GM12892 (cell line): ENCODE results near the gene SIAH1.

ENCODE experiments used
- POLR2A ChIP-seq: IDR thresholded peaks from 2 replicates; pipeline ENCODE4 v1.6.1; 2011; ENCODE audit warnings: low read depth, low read length, control low read depth
- TAF1 ChIP-seq: IDR thresholded peaks from 2 replicates; pipeline ENCODE4 v1.6.1; 2011; ENCODE audit warnings: low read depth, mild to moderate bottlenecking, control low read depth, low read length, borderline replicate concordance

- TF ChIP-seq TAF1: no peak
- no peak for TF ChIP-seq POLR2A
These were observed 67.4 kb downstream of the SIAH1 start for GRCh38 chr16:48317614-48318315.
